PC-3 (cell line): Measurements from ENCODE around the gene ZNF324B. TPM values are rescaled to one million over a fixed set of nuclear protein-coding genes. Genes with fewer than 3 reads are reported as not detected.
"Not testable (repeated sequence)": the region's sequence is repeated elsewhere in the genome, so short reads cannot be mapped to it uniquely, and the experiment has no call there.

Experiments used
- ATAC-seq: fragments of 200-7000 bp; cut with Tn5 transposase; 2 replicates; pipeline ENCODE4 v1.9.1; 2020; ENCODE audit warnings: mild to moderate bottlenecking, moderate library complexity
- BruUV-seq: library from RNA; stranded (reverse); fragments of 400-500 nt; replicated peaks from 2 replicates; lab custom pipeline; 2021; lab: Mats Ljungman, UMichigan
- CTCF ChIA-PET: fragments of 300-600 bp; sonication (Branson Sonifier 250); formaldehyde crosslinking; loops from one replicate; lab custom pipeline; 2022; ENCODE audit warnings: antibody characterized with exemption; lab: Charles Lee
- POLR2A ChIA-PET: fragments of 300-600 bp; sonication (Branson Sonifier 250); formaldehyde crosslinking; loops from one replicate; lab custom pipeline; 2022; ENCODE audit warnings: antibody characterized with exemption; ENCODE audit not compliant: unreplicated experiment; lab: Charles Lee
- DNase-seq: peaks from one replicate; pipeline ENCODE4 v3.0.0-alpha.2; 2015
- H2AFZ ChIP-seq: fragments of 300-600 bp; sonication (generic); 2 replicates; pipeline ENCODE4 v1.6.0; 2016; ENCODE audit warnings: antibody characterized with exemption, low read length
- H3F3A ChIP-seq: fragments of 300-600 bp; sonication (generic); one replicate; pipeline ENCODE4 v1.6.0; 2017; ENCODE audit warnings: antibody characterized with exemption, low read length, control low read depth, mild to moderate bottlenecking; ENCODE audit not compliant: unreplicated experiment
- H3K27ac ChIP-seq: fragments of 300-600 bp; sonication (generic); 2 replicates; pipeline ENCODE4 v1.5.1; 2016; ENCODE audit warnings: mild to moderate bottlenecking, low read length
- H3K27me3 ChIP-seq: fragments of 300-600 bp; sonication (generic); 2 replicates; pipeline ENCODE4 v1.6.1; 2016; ENCODE audit warnings: low read length, mixed read lengths
- H3K36me3 ChIP-seq: fragments of 300-600 bp; sonication (generic); 2 replicates; pipeline ENCODE4 v1.6.1; 2016; ENCODE audit warnings: low read depth, mixed run types, low read length, mixed read lengths
- H3K4me1 ChIP-seq: fragments of 300-600 bp; sonication (generic); 2 replicates; pipeline ENCODE4 v1.5.1; 2016; ENCODE audit warnings: low read length; ENCODE audit not compliant: insufficient read depth
- H3K4me2 ChIP-seq: fragments of 300-600 bp; sonication (generic); 2 replicates; pipeline ENCODE4 v1.6.0; 2016; ENCODE audit warnings: low read length
- H3K4me3 ChIP-seq: fragments of 300-600 bp; sonication (generic); 2 replicates; pipeline ENCODE4 v1.5.1; 2016; ENCODE audit warnings: mild to moderate bottlenecking, low read length, mixed read lengths
- H3K79me2 ChIP-seq: fragments of 300-600 bp; sonication (generic); 2 replicates; pipeline ENCODE4 v1.6.1; 2017; ENCODE audit warnings: low read length, mixed read lengths
- H3K9ac ChIP-seq: fragments of 300-600 bp; sonication (generic); 2 replicates; pipeline ENCODE4 v1.6.0; 2016; ENCODE audit warnings: mild to moderate bottlenecking, low read length
- H3K9me2 ChIP-seq: fragments of 300-600 bp; sonication (generic); replicated peaks from 2 replicates; pipeline ENCODE4 v1.6.1; 2016; ENCODE audit warnings: mixed run types, low read length, mixed read lengths
- H3K9me3 ChIP-seq: fragments of 300-600 bp; sonication (generic); 2 replicates; pipeline ENCODE4 v1.6.1; 2016; ENCODE audit warnings: low read length, mixed read lengths
- H4K20me1 ChIP-seq: fragments of 300-600 bp; sonication (generic); 2 replicates; pipeline ENCODE4 v1.6.1; 2016; ENCODE audit warnings: low read length, mixed read lengths
- CTCF ChIP-seq: fragments of 300-600 bp; sonication (generic); conservative IDR thresholded peaks from 2 replicates; pipeline ENCODE4 v1.5.1; 2017; ENCODE audit warnings: antibody characterized with exemption, low read depth, mild to moderate bottlenecking, low read length
- EZH2 ChIP-seq: fragments of 300-600 bp; sonication (generic); IDR thresholded peaks from one replicate; pipeline ENCODE4 v1.6.1; 2017; ENCODE audit warnings: antibody characterized with exemption, mild to moderate bottlenecking, low read length; ENCODE audit not compliant: unreplicated experiment
- EZH2phosphoT487 ChIP-seq: fragments of 300-600 bp; sonication (generic); IDR thresholded peaks from 2 replicates; pipeline ENCODE4 v1.6.1; 2018; ENCODE audit warnings: mild to moderate bottlenecking, antibody characterized with exemption, low read length, borderline replicate concordance
- intact Hi-C: fragments of 100-400 bp; cut with micrococcal nuclease; formaldehyde crosslinking; loops from 2 replicates; pipeline ENCODE4 v1.9.0; 2023
- total RNA-seq: library from RNA; depleted of rRNA; stranded (reverse); fragments of >200 nt; gene quantifications from 2 replicates; pipeline ENCODE4 v1.2.3, GENCODE V29; 2014

Gene ZNF324B
- total RNA-seq, 1 experiment from 2014 or later: 11.2 TPM

GRCh38 chr19:58469241-58470013, 18.0 kb downstream of the ZNF324B start:
- TF ChIP-seq EZH2 (no peak), CTCF (no peak), EZH2phosphoT487 (no peak)
- Histone ChIP-seq H3K9me3 (no peaks in the 10 kb centered on the region), H3K27ac (no peak overlapping the region), H3K9me2 (no peaks in the 10 kb centered on the region), H3K4me1 (peaks cover 10% of the 10 kb centered on the region; the same call in 1 of the 2 replicates), H3K4me3 (no peak overlapping the region), H3F3A (no peaks in the 10 kb centered on the region), H2AFZ (no peak overlapping the region), H3K27me3 (no peaks in the 10 kb centered on the region), H3K4me2 (no peak overlapping the region), H3K9ac (no peak overlapping the region), H3K79me2 (peaks cover 26% of the 10 kb centered on the region), H4K20me1 (no peaks in the 10 kb centered on the region), H3K36me3 (0 out of 2 replicates have a peak, but pooled peaks cover 6% of the 10 kb centered on the region)
- POLR2A ChIA-PET: no interaction called here
- no peak for DNase-seq
- CTCF ChIA-PET: no interaction called here
- intact Hi-C loops: no loop called here
- no TSS peak for BruUV-seq
- no peak for ATAC-seq

- DNase-seq, H3K27ac ChIP-seq, CTCF ChIA-PET, H3K27me3 ChIP-seq, H3K9me3 ChIP-seq, H3K9me2 ChIP-seq, H2AFZ ChIP-seq, ATAC-seq, intact Hi-C loops, H3K4me2 ChIP-seq, H3K9ac ChIP-seq, H3K36me3 ChIP-seq, POLR2A ChIA-PET, H4K20me1 ChIP-seq, H3F3A ChIP-seq, BruUV-seq, H3K4me3 ChIP-seq: not testable (repeated sequence)
- peaks cover 26% of the 10 kb centered on the region for H3K79me2 ChIP-seq
- peaks cover 22% of the 10 kb centered on the region for H3K4me1 ChIP-seq
Measured at GRCh38 chr19:58470837-58471543, 19.6 kb downstream of the ZNF324B start.

- no peaks in the 10 kb centered on the region for H3K27me3 ChIP-seq
- no peak overlapping the region for H3K4me3 ChIP-seq
- H3F3A ChIP-seq: no peaks in the 10 kb centered on the region
- H3K79me2 ChIP-seq: peaks cover 26% of the 10 kb centered on the region
- no peak overlapping the region for H3K4me2 ChIP-seq
- TF ChIP-seq EZH2phosphoT487: no peak
- no peak for TF ChIP-seq EZH2
- no peak for TF ChIP-seq CTCF
- DNase-seq (no peak), ATAC-seq (no peak)
- ChIA-PET POLR2A (no interaction called here), CTCF (no interaction called here)
- no peaks in the 10 kb centered on the region for H4K20me1 ChIP-seq
- H3K9me3 ChIP-seq: no peaks in the 10 kb centered on the region
- H3K4me1 ChIP-seq: peaks cover 23% of the 10 kb centered on the region
- H3K9ac ChIP-seq: no peak overlapping the region
- no peaks in the 10 kb centered on the region for H3K9me2 ChIP-seq
- no peak overlapping the region for H3K27ac ChIP-seq
- no TSS peak for BruUV-seq
- H3K36me3 ChIP-seq: 0 out of 2 replicates have a peak, but pooled peaks cover 6% of the 10 kb centered on the region
- intact Hi-C loops: no loop called here
- no peak overlapping the region for H2AFZ ChIP-seq
Measured at GRCh38 chr19:58471736-58472135, 20.3 kb downstream of the ZNF324B start.
